Gastrocnemius medialis (tissue), 4 donors: ENCODE measurements around the gene PSMD5.

Source experiments
- CTCF ChIP-seq, 5 experiments: fragments of 450-650 bp in 3 of 5; fragments of 200-600 bp in 2 of 5; sonication (generic) in 2 of 5; IDR thresholded peaks in 4 of 5; conservative IDR thresholded peaks in 1 of 5; 1 replicate in 4 of 5; 2 replicates in 1 of 5; pipeline ENCODE4 v1.5.1; 2016 to 2019; ENCODE audit warnings: antibody characterized with exemption in 5 of 5, mild to moderate bottlenecking in 3 of 5, moderate library complexity in 3 of 5
- POLR2A ChIP-seq, 2 donors: fragments of 450-650 bp; IDR thresholded peaks; one replicate each; pipeline ENCODE4 v1.6.1; 2017; ENCODE audit warnings: antibody characterized with exemption in 2 of 2, mild to moderate bottlenecking in 2 of 2, moderate library complexity in 2 of 2

DNA sequence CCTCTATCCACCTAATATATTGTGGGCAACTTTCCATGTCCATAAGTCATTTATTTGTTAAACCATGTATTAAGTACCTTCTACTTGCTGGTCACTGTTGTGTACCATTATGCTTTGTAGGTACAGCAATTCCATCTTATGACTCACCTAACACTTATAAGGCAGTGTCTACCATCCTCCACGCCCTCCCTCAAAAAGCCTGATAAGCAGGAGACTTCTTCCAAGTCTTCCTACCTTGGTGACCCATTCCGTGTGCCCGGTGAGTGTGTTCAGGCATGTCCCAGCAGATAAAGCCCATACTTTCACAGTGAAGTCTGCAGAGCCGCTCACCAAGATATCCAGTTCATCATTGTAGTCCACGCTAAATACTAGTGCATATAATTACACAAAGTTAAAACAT, 66.9 kb downstream of the PSMD5 start:
- no peak for TF ChIP-seq CTCF (IDR thresholded peaks at IDR 0.05 in 4 of 5, conservative IDR thresholded peaks at IDR 0.05 in 1 of 5)
- no peak for TF ChIP-seq POLR2A (IDR thresholded peaks at IDR 0.05)
